H1 (cell line): ENCODE data around the gene OR10AD1. TPM values are rescaled to one million over a fixed set of nuclear protein-coding genes. Genes with fewer than 3 reads are reported as not detected.

ENCODE experiments used
- CTCF ChIA-PET: fragments of 300-600 bp; sonication (Branson Sonifier 250); formaldehyde crosslinking; loops from one replicate; lab custom pipeline; 2021; ENCODE audit not compliant: partially characterized antibody; lab: Charles Lee
- POLR2A ChIA-PET: fragments of 300-600 bp; sonication (Branson Sonifier 250); formaldehyde crosslinking; loops from one replicate; lab custom pipeline; 2021; ENCODE audit warnings: inconsistent platforms; ENCODE audit not compliant: partially characterized antibody; lab: Charles Lee
- DNase-seq, 2 experiments: peaks; one replicate each; pipeline versions ENCODE4 v3.0.0 to v3.0.0-alpha.2; 2010 to 2022; ENCODE audit warnings: low spot score in 2 of 2, low read depth in 1 of 2, mixed read lengths in 1 of 2
- FAIRE-seq: peaks from 2 replicates; lab custom pipeline; 2011; peaks lifted over from hg19 to GRCh38; lab: Jason Lieb, UNC
- H2AFZ ChIP-seq: 2 replicates; pipeline ENCODE4 v1.8.1; 2012; ENCODE audit warnings: low read length, inconsistent platforms
- H2AK5ac ChIP-seq: 2 replicates; pipeline ENCODE4 v1.6.1; 2013; ENCODE audit warnings: low read depth, low read length
- H2BK120ac ChIP-seq: replicated peaks from 2 replicates; pipeline ENCODE3; 2013; ENCODE audit warnings: low read depth, low read length, inconsistent platforms
- H2BK12ac ChIP-seq: 2 replicates; pipeline ENCODE4 v1.6.1; 2013; ENCODE audit warnings: low read depth, low read length
- H2BK15ac ChIP-seq: 2 replicates; pipeline ENCODE4 v1.6.1; 2013; ENCODE audit warnings: low read length
- H2BK20ac ChIP-seq: 2 replicates; pipeline ENCODE4 v1.6.1; 2013; ENCODE audit warnings: low read length
- H2BK5ac ChIP-seq: 2 replicates; pipeline ENCODE4 v1.6.1; 2013; ENCODE audit warnings: low read depth, low read length
- H3K14ac ChIP-seq: 2 replicates; pipeline ENCODE4 v1.6.1; 2013; ENCODE audit warnings: inconsistent platforms; ENCODE audit not compliant: insufficient read length
- H3K18ac ChIP-seq: 2 replicates; pipeline ENCODE4 v1.6.1; 2013; ENCODE audit warnings: low read length; ENCODE audit errors: extremely low read depth
- H3K23ac ChIP-seq: 2 replicates; pipeline ENCODE4 v1.6.1; 2013; ENCODE audit warnings: inconsistent platforms; ENCODE audit not compliant: insufficient read length
- H3K23me2 ChIP-seq: 2 replicates; pipeline ENCODE4 v1.6.1; 2013; ENCODE audit warnings: low read depth, low read length
- H3K27ac ChIP-seq: 2 replicates; pipeline ENCODE4 v1.6.1; 2011; ENCODE audit warnings: low read depth, low read length, inconsistent platforms
- H3K27me3 ChIP-seq, 4 experiments: replicated peaks in 1 of 4; 1 replicate in 1 of 4; 2 replicates in 3 of 4; pipeline versions ENCODE4 v1.6.1 to v1.8.1; 2011 to 2013; ENCODE audit warnings: low read length in 3 of 4, mild to moderate bottlenecking in 3 of 4, inconsistent platforms in 2 of 4, mixed read lengths in 2 of 4, moderate library complexity in 1 of 4; ENCODE audit not compliant: control insufficient read depth in 3 of 4, insufficient read depth in 3 of 4; ENCODE audit errors: extremely low read depth in 1 of 4
- H3K36me3 ChIP-seq, 4 experiments: 2 replicates each; pipeline versions ENCODE4 v1.6.1 to v1.8.1; 2011 to 2013; ENCODE audit warnings: mild to moderate bottlenecking in 4 of 4, low read length in 3 of 4, moderate library complexity in 2 of 4, control low read depth in 1 of 4, inconsistent platforms in 1 of 4; ENCODE audit not compliant: insufficient read depth in 4 of 4, control insufficient read depth in 2 of 4
- H3K4ac ChIP-seq: replicated peaks from 2 replicates; pipeline ENCODE3; 2013; ENCODE audit warnings: low read length, low read depth, mixed read lengths, inconsistent platforms; ENCODE audit not compliant: insufficient read length
- H3K4me1 ChIP-seq, 4 experiments: replicated peaks in 1 of 4; 1 replicate in 1 of 4; 2 replicates in 3 of 4; pipeline versions ENCODE4 v1.6.1 to v1.8.1; 2011 to 2013; ENCODE audit warnings: low read length in 3 of 4, inconsistent platforms in 2 of 4, mixed read lengths in 1 of 4; ENCODE audit not compliant: insufficient read depth in 4 of 4, control insufficient read depth in 3 of 4
- H3K4me2 ChIP-seq, 2 experiments: 2 replicates each; pipeline versions ENCODE4 v1.6.1 to v1.8.1; 2011 to 2013; ENCODE audit warnings: low read depth in 2 of 2, low read length in 2 of 2, control low read depth in 1 of 2, inconsistent platforms in 1 of 2, mild to moderate bottlenecking in 1 of 2; ENCODE audit not compliant: insufficient read depth in 1 of 2
- H3K4me3 ChIP-seq, 4 experiments: fragments of 200-600, 300-600 bp in 1 of 4; sonication (generic), shearing (Covaris generic), sonication (Bioruptor Twin) in 1 of 4; 2 replicates each; pipeline versions ENCODE4 v1.5.1 to v1.8.1; 2011 to 2016; ENCODE audit warnings: low read length in 4 of 4, low read depth in 3 of 4, control low read depth in 2 of 4, inconsistent platforms in 2 of 4, mild to moderate bottlenecking in 2 of 4, mixed read lengths in 1 of 4, moderate library complexity in 1 of 4; ENCODE audit not compliant: insufficient read depth in 2 of 4; ENCODE audit errors: extremely low read depth in 1 of 4
- H3K56ac ChIP-seq: replicated peaks from 2 replicates; pipeline ENCODE3; 2013; ENCODE audit warnings: low read depth, mild to moderate bottlenecking, mixed read lengths, low read length, inconsistent platforms; ENCODE audit not compliant: insufficient read length
- H3K79me1 ChIP-seq: 2 replicates; pipeline ENCODE4 v1.6.1; 2013; ENCODE audit warnings: low read depth, low read length, control low read depth
- H3K79me2 ChIP-seq, 2 experiments: 2 replicates each; pipeline versions ENCODE4 v1.6.1 to v1.8.1; 2012 to 2013; ENCODE audit warnings: low read length in 2 of 2, mild to moderate bottlenecking in 2 of 2, inconsistent platforms in 1 of 2; ENCODE audit not compliant: insufficient read depth in 2 of 2, control insufficient read depth in 1 of 2
- H3K9ac ChIP-seq, 4 experiments: replicated peaks in 1 of 4; 1 replicate in 1 of 4; 2 replicates in 3 of 4; pipeline versions ENCODE4 v1.6.1 to v1.8.1; 2011 to 2013; ENCODE audit warnings: low read depth in 3 of 4, low read length in 3 of 4, control low read depth in 2 of 4, mild to moderate bottlenecking in 2 of 4, moderate library complexity in 2 of 4, inconsistent platforms in 1 of 4; ENCODE audit errors: extremely low read depth in 1 of 4
- H3K9me3 ChIP-seq, 2 experiments: 2 replicates each; pipeline versions ENCODE4 v1.6.1 to v1.8.1; 2012 to 2013; ENCODE audit warnings: mild to moderate bottlenecking in 2 of 2, moderate library complexity in 2 of 2, control low read depth in 1 of 2, inconsistent platforms in 1 of 2, low read depth in 1 of 2, low read length in 1 of 2, mixed read lengths in 1 of 2; ENCODE audit not compliant: insufficient read depth in 2 of 2
- H4K20me1 ChIP-seq, 2 experiments: replicated peaks in 1 of 2; 2 replicates each; pipeline versions ENCODE3 to v1.8.1; 2011 to 2013; ENCODE audit warnings: inconsistent platforms in 2 of 2, low read length in 2 of 2, mild to moderate bottlenecking in 1 of 2; ENCODE audit not compliant: insufficient read depth in 2 of 2, control insufficient read depth in 1 of 2
- H4K5ac ChIP-seq: 2 replicates; pipeline ENCODE4 v1.6.1; 2013; ENCODE audit warnings: low read length, low read depth, mixed read lengths, inconsistent platforms; ENCODE audit not compliant: insufficient read length
- H4K8ac ChIP-seq: 2 replicates; pipeline ENCODE4 v1.8.0; 2013; ENCODE audit warnings: mild to moderate bottlenecking, moderate library complexity, low read length, inconsistent platforms; ENCODE audit not compliant: insufficient read depth; ENCODE audit errors: extremely low read depth
- H4K91ac ChIP-seq: replicated peaks from 2 replicates; pipeline ENCODE3; 2013; ENCODE audit warnings: low read length, mixed read lengths, inconsistent platforms; ENCODE audit not compliant: insufficient read length
- CREB1 ChIP-seq: IDR thresholded peaks from 2 replicates; pipeline ENCODE4 v1.6.1; 2012; ENCODE audit warnings: inconsistent platforms
- EZH2 ChIP-seq: fragments of 200-600 bp; sonication (generic); IDR thresholded peaks from 2 replicates; pipeline ENCODE4 v1.7.1; 2012; ENCODE audit warnings: low read depth, mild to moderate bottlenecking, moderate library complexity, low read length, inconsistent platforms; ENCODE audit not compliant: severe bottlenecking
- RNF2 ChIP-seq: fragments of 200-900, 300-1000 bp; sonication (generic); IDR thresholded peaks from 2 replicates; pipeline ENCODE4 v1.7.1; 2016; ENCODE audit warnings: borderline replicate concordance, low read depth, mild to moderate bottlenecking, antibody characterized with exemption, low read length; ENCODE audit not compliant: poor library complexity, severe bottlenecking; ENCODE audit errors: missing control alignments
- WGBS, 2 experiments: shearing (Covaris generic) in 1 of 2; methylation state at CpG; one replicate each; pipeline versions ENCODE4 v1.1.6 to v1.1.7; 2013 to 2015; ENCODE audit warnings: low lambda C conversion rate in 2 of 2, mixed read lengths in 2 of 2, inconsistent platforms in 1 of 2, low coverage in 1 of 2, missing lambda C conversion rate in 1 of 2; ENCODE audit not compliant: insufficient replicate concordance in 2 of 2, insufficient coverage in 1 of 2, insufficient read length in 1 of 2; ENCODE audit errors: extremely low coverage in 1 of 2, missing lambda C conversion rate in 1 of 2; 5-methylcytosine and 5-hydroxymethylcytosine counted together
- polyA plus RNA-seq, 7 experiments: library from polyadenylated mRNA; depleted of rRNA in 3 of 7; stranded (reverse) in 5 of 7; unstranded in 2 of 7; fragments of >200 nt in 5 of 7; fragments of 200-250 nt in 2 of 7; gene quantifications; 1 replicate in 5 of 7; 2 replicates in 1 of 7; 4 replicates in 1 of 7; pipeline versions ENCODE4 v1.2.1 to v1.2.3, GENCODE V29; 2011 to 2013; ENCODE audit warnings: missing spikeins in 2 of 7, mixed read lengths in 2 of 7
- total RNA-seq: library from RNA; stranded (reverse); fragmentation: NEBNext Ultra II Directional; extraction: Animal tissue kit (Norgen Biotek cat#: 25700); gene quantifications from 2 replicates; pipeline ENCODE4 v1.2.1, GENCODE V29; 2021

OR10AD1 gene
- total and polyA plus RNA-seq, 2 of the 8 experiments (the other 6 are each of a cell fraction or from before 2014, with no cell fraction given) = not detected

- H3K79me2 ChIP-seq = no peaks in the 10 kb centered on the region
- no peak overlapping the region for H3K27ac ChIP-seq
- no peaks in the 10 kb centered on the region for H3K27me3 ChIP-seq
- no peak overlapping the region for H3K4me2 ChIP-seq
- no peak overlapping the region for H3K18ac ChIP-seq
- no peak overlapping the region for H3K4me3 ChIP-seq
- DNase-seq = no peak
- H3K23me2 ChIP-seq = peaks cover 4% of the 10 kb centered on the region; the same call in 1 of the 2 replicates
- no peak overlapping the region for H2BK15ac ChIP-seq
- H2AFZ ChIP-seq = no peak overlapping the region
- TF ChIP-seq RNF2 (no peak), CREB1 (no peak), EZH2 (no peak)
- ChIA-PET POLR2A (interaction anchor here (1.1 kb wide), 1 partner anchor 83 kb away, joined by 3 read pairs; no protein-coding TSS in a partner anchor), CTCF (interaction anchor here (0.6 to 3.6 kb wide), 7 partner anchors 9 to 117 kb away, joined by 3 to 13 read pairs (median 3); no protein-coding TSS in a partner anchor)
- no peak overlapping the region for H2BK12ac ChIP-seq
- no peak overlapping the region for H3K14ac ChIP-seq
- H2BK20ac ChIP-seq = no peak overlapping the region
- no peak overlapping the region for H3K23ac ChIP-seq
- H3K9ac ChIP-seq = no peak overlapping the region
- peaks cover 0 to 5% (median under 1%) of the 10 kb centered on the region in 4 experiments; a peak in 2 of 7 replicates for H3K4me1 ChIP-seq
- no peak overlapping the region for H3K4ac ChIP-seq
- no peaks in the 10 kb centered on the region for H3K79me1 ChIP-seq
- H2BK120ac ChIP-seq = no peak overlapping the region
- WGBS, 2 experiments = 92% methylated on average over 5 of the region's 5 CpGs; no CpG with 5 or more reads in 1 of the 2 experiments
- FAIRE-seq = no peak
- H2AK5ac ChIP-seq = no peak overlapping the region
- H4K5ac ChIP-seq = no peak overlapping the region
- H3K36me3 ChIP-seq = no peaks in the 10 kb centered on the region
- no peak overlapping the region for H2BK5ac ChIP-seq
- no peak overlapping the region for H4K91ac ChIP-seq
- H4K20me1 ChIP-seq = no peaks in the 10 kb centered on the region
- no peak overlapping the region for H4K8ac ChIP-seq
- no peaks in the 10 kb centered on the region for H3K9me3 ChIP-seq
- H3K56ac ChIP-seq = no peak overlapping the region
Measured at GRCh38 chr12:48160046-48160445, 43.0 kb downstream of the OR10AD1 start.
